A549 (cell line): Measurements from ENCODE around the gene BAHD1. TPM values are rescaled to one million over a fixed set of nuclear protein-coding genes. Genes with fewer than 3 reads are reported as not detected.

Experiments
- ATAC-seq, 2 experiments: fragments of 200-7000 bp in 1 of 2; fragments of >200 bp in 1 of 2; cut with Nextera tagmentation in 1 of 2; cut with Tn5 transposase in 1 of 2; 3 replicates each; pipeline versions ENCODE4 v1.8.0 to v1.9.1; 2018 to 2020; ENCODE audit warnings: mild to moderate bottlenecking in 1 of 2, moderate library complexity in 1 of 2
- CTCF ChIA-PET: fragments of 300-600 bp; sonication (Branson Sonifier 250); formaldehyde crosslinking; extraction: SDS; loops from one replicate; lab custom pipeline; 2021; ENCODE audit warnings: antibody characterized with exemption, inconsistent platforms; lab: Yijun Ruan, JAX
- POLR2A ChIA-PET: fragments of 350-600 bp; formaldehyde crosslinking; extraction: SDS; loops from one replicate; lab custom pipeline; 2021; ENCODE audit warnings: antibody characterized with exemption, inconsistent platforms; lab: Yijun Ruan, JAX
- DNase-seq, 2 experiments: peaks; one replicate each; pipeline versions ENCODE4 v3.0.0 to v3.0.0-alpha.2; 2011 to 2016; ENCODE audit warnings: low read depth in 1 of 2, low spot score in 1 of 2
- FAIRE-seq: peaks from 2 replicates; lab custom pipeline; 2011; peaks lifted over from hg19 to GRCh38; lab: Jason Lieb, UNC
- H3K27ac ChIP-seq, 2 experiments: fragments of >200 bp; sonication (Bioruptor Twin); formaldehyde crosslinking; 3 replicates each; pipeline ENCODE4 v1.5.1; 2016 to 2017
- H3K4me1 ChIP-seq: fragments of >200 bp; sonication (Bioruptor Twin); formaldehyde crosslinking; 3 replicates; pipeline ENCODE4 v1.6.1; 2016
- H3K4me2 ChIP-seq: fragments of >200 bp; sonication (Bioruptor Twin); formaldehyde crosslinking; 3 replicates; pipeline ENCODE4 v1.6.1; 2016
- H3K4me3 ChIP-seq: fragments of >200 bp; sonication (Bioruptor Twin); formaldehyde crosslinking; 3 replicates; pipeline ENCODE4 v1.5.1; 2016
- H3K9me3 ChIP-seq: fragments of >200 bp; sonication (Bioruptor Twin); formaldehyde crosslinking; 3 replicates; pipeline ENCODE4 v1.6.1; 2016
- BCL3 ChIP-seq: fragments of >200 bp; sonication (Bioruptor Twin); formaldehyde crosslinking; IDR thresholded peaks from 3 replicates; pipeline ENCODE4 v1.6.1; 2016
- BHLHE40 ChIP-seq: IDR thresholded peaks from 2 replicates; pipeline ENCODE4 v1.6.1; 2012; ENCODE audit warnings: low read depth, low read length, inconsistent platforms
- CBX2 ChIP-seq: fragments of 200-600 bp; sonication (generic); IDR thresholded peaks from 2 replicates; pipeline ENCODE4 v1.6.1; 2016; ENCODE audit warnings: low read depth, mild to moderate bottlenecking, borderline replicate concordance
- CHD4 ChIP-seq: fragments of 200-600 bp; sonication (generic); IDR thresholded peaks from 2 replicates; pipeline ENCODE4 v1.6.1; 2016; ENCODE audit warnings: antibody characterized with exemption, mild to moderate bottlenecking, borderline replicate concordance
- CTCF ChIP-seq: fragments of >200 bp; sonication (Bioruptor Twin); formaldehyde crosslinking; IDR thresholded peaks from 3 replicates; pipeline ENCODE4 v1.5.1; 2016
- EHF ChIP-seq: fragments of 250-450 bp; sonication (Bioruptor Pico); IDR thresholded peaks from 2 replicates; pipeline ENCODE4 v1.5.0; 2020; ENCODE audit warnings: mild to moderate bottlenecking
- EHMT2 ChIP-seq: fragments of 200-600 bp; sonication (generic); IDR thresholded peaks from 2 replicates; pipeline ENCODE4 v1.6.1; 2016; ENCODE audit warnings: antibody characterized with exemption, low read depth, mild to moderate bottlenecking, moderate library complexity
- ELK1 ChIP-seq: fragments of 150-350 bp; IDR thresholded peaks from 2 replicates; pipeline ENCODE4 v1.6.1; 2014; ENCODE audit warnings: low read depth, mild to moderate bottlenecking, low read length
- FOXS1 ChIP-seq: fragments of 250-450 bp; sonication (Bioruptor Pico); IDR thresholded peaks from 2 replicates; pipeline ENCODE4 v1.5.0; 2020; ENCODE audit warnings: mild to moderate bottlenecking, moderate library complexity
- HDAC2 ChIP-seq: fragments of 200-600 bp; sonication (generic); IDR thresholded peaks from 2 replicates; pipeline ENCODE4 v1.6.1; 2016
- HES2 ChIP-seq: fragments of >200 bp; sonication (Bioruptor Twin); formaldehyde crosslinking; IDR thresholded peaks from 2 replicates; pipeline ENCODE4 v1.6.1; 2016
- HEYL ChIP-seq: fragments of 250-450 bp; sonication (Bioruptor Pico); IDR thresholded peaks from 2 replicates; pipeline ENCODE4 v1.8.0; 2021; ENCODE audit warnings: mild to moderate bottlenecking, moderate library complexity
- HMGXB4 ChIP-seq: fragments of 250-450 bp; sonication (Bioruptor Pico); IDR thresholded peaks from 2 replicates; pipeline ENCODE4 v1.5.0; 2021; ENCODE audit warnings: mild to moderate bottlenecking, moderate library complexity, borderline replicate concordance
- HOXA7 ChIP-seq: fragments of 250-450 bp; sonication (Bioruptor Pico); IDR thresholded peaks from 2 replicates; pipeline ENCODE4 v1.5.0; 2020; ENCODE audit warnings: mild to moderate bottlenecking, moderate library complexity
- JUN ChIP-seq, 2 experiments: fragments of >200 bp; sonication (Bioruptor Twin); formaldehyde crosslinking; IDR thresholded peaks; 2 replicates in 1 of 2; 3 replicates in 1 of 2; pipeline ENCODE4 v1.6.1; 2016 to 2017
- MAFK ChIP-seq: fragments of 450-650 bp; IDR thresholded peaks from 2 replicates; pipeline ENCODE4 v1.6.1; 2014; ENCODE audit not compliant: partially characterized antibody
- MAX ChIP-seq: IDR thresholded peaks from 2 replicates; pipeline ENCODE4 v1.6.1; 2012
- NR3C1 ChIP-seq: fragments of >200 bp; sonication (Bioruptor Twin); formaldehyde crosslinking; IDR thresholded peaks from 3 replicates; pipeline ENCODE4 v1.6.1; 2017
- POLR2A ChIP-seq: IDR thresholded peaks from 2 replicates; pipeline ENCODE4 v1.6.1; 2012; ENCODE audit warnings: mild to moderate bottlenecking, low read length
- POLR2AphosphoS2 ChIP-seq: conservative IDR thresholded peaks from 2 replicates; pipeline ENCODE4 v1.6.1; 2012; ENCODE audit warnings: low read length, improper control_type of control experiment, inconsistent platforms
- RCOR1 ChIP-seq: fragments of 150-350 bp; IDR thresholded peaks from 2 replicates; pipeline ENCODE4 v1.6.1; 2014; ENCODE audit warnings: antibody characterized with exemption, low read length, low read depth
- RFX5 ChIP-seq: fragments of 450-650 bp; IDR thresholded peaks from 2 replicates; pipeline ENCODE4 v1.7.1; 2014; ENCODE audit warnings: antibody characterized with exemption, mild to moderate bottlenecking, moderate library complexity
- RNF2 ChIP-seq: fragments of 200-600 bp; sonication (generic); IDR thresholded peaks from 2 replicates; pipeline ENCODE4 v1.6.1; 2016; ENCODE audit warnings: low read depth, mild to moderate bottlenecking, antibody characterized with exemption, moderate library complexity, borderline replicate concordance
- TFCP2L1 ChIP-seq: fragments of 250-450 bp; sonication (Bioruptor Pico); IDR thresholded peaks from 2 replicates; pipeline ENCODE4 v1.5.0; 2021; ENCODE audit warnings: mild to moderate bottlenecking
- TP53 ChIP-seq: fragments of 250-450 bp; sonication (Bioruptor Pico); IDR thresholded peaks from 2 replicates; pipeline ENCODE4 v1.5.0; 2021; ENCODE audit warnings: mild to moderate bottlenecking, moderate library complexity
- USF2 ChIP-seq: fragments of 450-650 bp; IDR thresholded peaks from 2 replicates; pipeline ENCODE4 v1.6.1; 2014; ENCODE audit warnings: antibody characterized with exemption
- ZC3H11A ChIP-seq: fragments of 450-650 bp; IDR thresholded peaks from 2 replicates; pipeline ENCODE4 v1.6.1; 2014; ENCODE audit warnings: antibody characterized with exemption, mild to moderate bottlenecking
- ZNF302 ChIP-seq: fragments of 250-450 bp; sonication (Bioruptor Pico); IDR thresholded peaks from 2 replicates; pipeline ENCODE4 v1.9.0; 2021; ENCODE audit warnings: inconsistent platforms, mild to moderate bottlenecking, moderate library complexity
- WGBS: methylation state at CpG from one replicate; pipeline ENCODE4 v1.1.6; 2017; ENCODE audit errors: missing lambda C conversion rate; 5-methylcytosine and 5-hydroxymethylcytosine counted together
- polyA plus RNA-seq, 4 experiments: library from polyadenylated mRNA; depleted of rRNA in 3 of 4; stranded (reverse); fragments of >200 nt; fragmentation: RNase III in 1 of 4; extraction: RNeasy Plus Mini Kit Qiagen cat#74134 plus additional on column Dnase treatment in 1 of 4; gene quantifications; 2 replicates in 3 of 4; 3 replicates in 1 of 4; pipeline ENCODE4 v1.2.3, GENCODE V29; 2011 to 2017

Gene BAHD1
- polyA plus RNA-seq, 2 of the 4 experiments (the other 2 are of a cell fraction) = 2.3 to 11.1 TPM

- TF ChIP-seq RFX5 = no peak
- TF ChIP-seq HES2 = no peak
- no peak for TF ChIP-seq CTCF
- no peak for TF ChIP-seq CBX2
- no peak for TF ChIP-seq ZC3H11A
- TF ChIP-seq RCOR1 = no peak
- TF ChIP-seq EHF (CRISPR knock-in tag) = no peak
- no peak for TF ChIP-seq HMGXB4
- no peak for TF ChIP-seq JUN (IDR thresholded peaks at IDR 0.05)
- TF ChIP-seq USF2 = no peak
- no peak for TF ChIP-seq TFCP2L1
- TF ChIP-seq FOXS1 (CRISPR knock-in tag) = no peak
- TF ChIP-seq BHLHE40 = no peak
- no peak for TF ChIP-seq MAX
- TF ChIP-seq HDAC2 = no peak
- TF ChIP-seq CHD4 = no peak
- TF ChIP-seq RNF2 = no peak
- no peak for TF ChIP-seq POLR2AphosphoS2
- TF ChIP-seq HEYL (CRISPR knock-in tag) = no peak
- no peak for TF ChIP-seq HOXA7 (CRISPR knock-in tag)
- DNase-seq (no peak), ATAC-seq (no peak), FAIRE-seq (no peak)
- WGBS = 84% methylated on average over 4 of the region's 4 CpGs
- peaks cover 6% of the 10 kb centered on the region; the same call in 1 of the 3 replicates for H3K4me1 ChIP-seq
- CTCF ChIA-PET = interaction anchor here (0.8 to 1.4 kb wide), 3 partner anchors 9 to 64 kb away, joined by 3 to 4 read pairs (median 3); no protein-coding TSS in a partner anchor
- H3K4me2 ChIP-seq = no peak overlapping the region
- H3K27ac ChIP-seq = no peak overlapping the region
- H3K4me3 ChIP-seq = no peak overlapping the region
- no peaks in the 10 kb centered on the region for H3K9me3 ChIP-seq
- POLR2A ChIA-PET = no interaction called here
Observed at GRCh38 chr15:40443255-40443654, 2.5 kb downstream of the BAHD1 start.

- ChIA-PET CTCF (interaction anchor here (0.9 to 1.3 kb wide), 2 partner anchors 64 to 164 kb away, joined by 3 read pairs; no protein-coding TSS in a partner anchor), POLR2A (no interaction called here)
- no peak overlapping the region for H3K4me3 ChIP-seq
- peaks cover 8% of the 10 kb centered on the region; the same call in 1 of the 3 replicates for H3K4me1 ChIP-seq
- TF ChIP-seq NR3C1 (no peak), POLR2A (no peak), BCL3 (no peak), USF2 (no peak), ELK1 (no peak), ZNF302 (CRISPR knock-in tag) (no peak), TP53 (no peak), MAFK (no peak), CHD4 (no peak), EHMT2 (no peak), CBX2 (no peak)
- WGBS = 85% methylated on average over 3 of the region's 3 CpGs
- no peak overlapping the region for H3K27ac ChIP-seq
- H3K4me2 ChIP-seq = no peak overlapping the region
- DNase-seq (no peak), ATAC-seq (no peak), FAIRE-seq (no peak)
- no peaks in the 10 kb centered on the region for H3K9me3 ChIP-seq
Observed at GRCh38 chr15:40443846-40444245, 3.1 kb downstream of the BAHD1 start.
